NOMO-1 treated with DMSO at 0.1 percent for 48 hours (cell line): ENCODE measurements around the gene NUP160.
A peak's percentile ranks its signal among the peaks of the same experiment; 100 is the strongest.
"Not testable (repeated sequence)": the region's sequence is repeated elsewhere in the genome, so short reads cannot be mapped to it uniquely, and the experiment has no call there.

ENCODE experiments used
- DNase-seq: peaks from one replicate; lab custom pipeline; 2025; ENCODE audit not compliant: unreplicated experiment; lab: John Stamatoyannopoulos, UW

The NUP160 gene

DNA sequence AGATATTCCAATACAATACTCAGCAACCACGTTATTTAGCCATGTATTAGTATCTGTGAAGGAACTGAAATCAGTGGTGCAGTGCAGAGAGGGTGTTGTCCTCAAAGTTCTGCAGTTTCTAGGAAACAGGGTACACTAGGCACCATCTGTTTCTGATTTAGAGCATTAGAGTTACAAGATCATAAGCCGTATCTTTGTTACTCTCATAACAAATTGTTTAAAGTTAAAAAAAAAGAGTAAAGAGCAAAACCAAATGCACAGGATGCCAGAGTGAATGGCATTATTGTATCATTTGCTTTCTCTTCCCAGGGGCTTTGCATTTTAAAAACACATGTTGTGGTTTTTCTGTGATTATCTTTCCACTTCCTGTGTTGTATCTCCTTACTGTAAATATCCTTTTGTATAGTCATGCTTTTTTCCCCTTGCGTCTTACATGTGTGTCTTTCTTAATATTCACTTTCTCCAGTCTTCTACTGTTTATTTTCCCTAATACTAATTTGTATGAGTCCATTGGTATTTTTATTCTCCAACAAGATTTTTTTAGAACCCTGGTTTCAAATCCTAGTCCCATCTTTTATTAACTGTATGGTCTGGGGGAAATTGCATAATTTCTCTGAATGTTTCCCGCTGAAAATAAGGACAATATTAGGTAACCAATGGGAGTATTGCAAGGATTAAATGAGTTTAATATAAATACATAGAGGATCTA is 15.2 kb upstream of the NUP160 start:
- peak; percentile 62 for DNase-seq

DNA sequence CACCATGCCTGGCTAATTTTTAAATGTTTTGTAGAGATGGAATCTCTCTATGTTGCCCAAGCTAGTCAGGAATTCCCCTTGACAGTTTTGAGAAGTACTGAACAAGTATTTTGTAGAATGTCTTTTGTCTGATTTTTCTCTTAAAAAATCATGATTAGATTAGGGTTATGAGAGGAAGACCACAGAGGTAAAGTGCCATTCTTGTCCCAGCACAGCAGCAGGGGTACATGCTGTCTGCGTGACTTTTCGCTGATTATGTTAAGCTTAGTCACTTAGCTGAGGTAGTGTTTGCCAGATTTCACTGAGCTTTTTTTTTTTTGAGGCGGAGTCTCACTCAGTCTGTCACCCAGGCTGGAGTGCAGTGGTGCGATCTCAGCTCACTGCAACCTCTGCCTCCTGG is 13.6 kb upstream of the NUP160 start:
- DNase-seq: no peak

GRCh38 chr11:47860536-47860935 is 12.4 kb upstream of the NUP160 start:
- DNase-seq: no peak

- DNase-seq: peak; percentile 36
These were observed 9.9 kb upstream of the NUP160 start for GRCh38 chr11:47857892-47858543.

GRCh38 chr11:47857485-47857884 is 9.3 kb upstream of the NUP160 start:
- peak; percentile 35 for DNase-seq

DNA sequence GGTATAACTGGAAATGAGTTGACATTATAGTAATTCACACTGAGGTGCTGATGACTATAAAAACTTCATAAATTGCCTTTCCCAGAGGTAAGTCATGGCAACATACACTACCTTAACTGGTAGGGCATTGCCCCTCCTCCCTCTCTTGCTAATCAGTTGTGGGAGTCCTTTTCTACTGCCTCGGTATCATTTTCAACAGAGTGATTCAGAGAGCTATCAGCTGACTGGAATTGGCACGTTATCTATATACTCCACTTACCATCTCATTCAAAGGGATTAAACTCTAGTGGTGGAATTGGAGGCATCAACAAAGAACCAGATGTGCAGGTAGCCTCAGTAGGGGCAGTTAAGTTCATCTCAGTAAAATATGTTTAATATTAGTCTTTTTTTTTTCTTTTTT is 8.0 kb upstream of the NUP160 start:
- DNase-seq: no peak

- DNase-seq: peak; percentile 25
These were observed 6.5 kb upstream of the NUP160 start for GRCh38 chr11:47854667-47855066.

DNA sequence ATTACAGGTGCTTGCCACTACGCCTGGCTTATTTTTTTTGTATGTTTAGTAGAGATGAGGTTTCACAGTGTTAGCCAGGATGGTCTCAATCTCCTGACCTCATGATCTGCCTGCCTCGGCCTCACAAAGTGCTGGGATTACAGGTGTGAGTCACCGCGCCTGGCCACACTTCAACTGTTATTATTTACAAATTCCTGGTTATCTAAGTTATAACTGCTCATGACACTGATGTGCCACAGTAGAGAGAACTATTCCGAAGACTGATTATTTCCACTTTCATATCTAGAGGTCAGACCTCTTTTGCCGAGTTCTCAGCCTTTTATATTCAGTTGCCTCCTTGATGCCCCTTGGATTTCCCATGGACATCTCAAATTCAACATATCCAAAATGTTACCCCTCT is 3.9 kb upstream of the NUP160 start:
- no peak for DNase-seq

- DNase-seq: peak; percentile 22
These were observed 2.2 kb upstream of the NUP160 start for GRCh38 chr11:47850337-47850736.

- DNase-seq: no peak
These were observed 578 bp upstream of the NUP160 start for GRCh38 chr11:47848700-47849155.

- no peak for DNase-seq
These were observed 636 bp downstream of the NUP160 start for GRCh38 chr11:47847537-47847891.

DNA sequence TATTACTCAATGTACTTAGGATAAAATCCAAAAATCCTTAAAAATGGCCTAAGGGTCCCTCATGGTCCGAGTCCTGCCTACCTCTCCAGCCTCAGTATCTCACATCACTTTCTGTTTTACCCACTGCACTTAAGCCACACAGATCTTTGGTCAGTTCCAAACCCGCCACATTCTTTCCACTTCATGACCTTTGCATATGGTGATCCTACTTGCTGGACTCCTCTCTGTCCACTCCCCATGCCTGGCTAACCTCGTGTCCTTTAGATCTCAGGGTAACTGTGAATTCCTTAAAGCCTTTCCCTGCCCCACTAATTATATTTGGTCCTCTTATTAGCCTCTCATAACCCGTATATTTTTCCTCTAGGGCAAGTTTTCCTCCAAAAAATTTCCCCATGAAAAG is 1.2 kb downstream of the NUP160 start:
- no peak for DNase-seq

GRCh38 chr11:47843361-47844055 is 4.6 kb downstream of the NUP160 start:
- peak; percentile 11 for DNase-seq

- no peak for DNase-seq
These were observed 5.4 kb downstream of the NUP160 start for GRCh38 chr11:47842749-47843148.

DNA sequence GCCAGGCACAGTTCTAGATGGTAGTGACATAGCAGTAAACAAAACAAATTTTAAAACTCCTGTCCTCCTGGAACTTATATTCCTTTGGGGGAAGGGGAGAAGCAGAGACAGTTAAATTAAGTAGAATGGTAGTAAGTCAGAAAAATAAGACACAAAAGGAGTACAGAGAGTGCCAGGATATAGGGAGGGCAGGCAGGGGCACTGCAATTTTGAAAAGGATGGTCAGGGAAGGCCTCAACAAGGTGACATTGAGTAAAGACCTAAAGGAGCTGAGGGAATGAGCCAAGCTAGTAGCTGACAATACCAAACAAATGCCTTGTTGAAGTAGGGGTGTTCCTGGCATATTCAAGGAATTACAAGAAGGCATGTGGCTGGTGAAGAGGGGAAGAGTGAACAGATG is 10.2 kb downstream of the NUP160 start:
- no peak for DNase-seq

- DNase-seq: no peak
These were observed 10.9 kb downstream of the NUP160 start for GRCh38 chr11:47837292-47837691.

DNA sequence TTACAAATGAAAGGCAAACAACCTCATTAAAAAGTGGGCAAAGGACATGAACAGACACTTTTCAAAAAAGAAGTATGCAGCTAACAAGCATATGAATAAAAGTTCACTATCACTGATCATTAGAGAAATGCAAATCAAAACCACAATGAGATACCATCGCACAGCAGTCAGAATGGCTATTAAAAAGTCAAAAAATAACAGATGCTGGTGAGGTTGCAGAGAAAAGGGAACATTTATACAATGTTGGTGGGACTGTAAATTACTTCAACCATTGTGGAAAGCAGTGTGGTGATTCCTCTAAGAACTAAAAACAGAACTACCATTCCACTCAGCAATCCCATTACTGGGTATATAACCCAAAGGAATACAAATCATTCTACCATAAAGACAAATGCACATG is 18.1 kb downstream of the NUP160 start:
- DNase-seq: not testable (repeated sequence)

DNA sequence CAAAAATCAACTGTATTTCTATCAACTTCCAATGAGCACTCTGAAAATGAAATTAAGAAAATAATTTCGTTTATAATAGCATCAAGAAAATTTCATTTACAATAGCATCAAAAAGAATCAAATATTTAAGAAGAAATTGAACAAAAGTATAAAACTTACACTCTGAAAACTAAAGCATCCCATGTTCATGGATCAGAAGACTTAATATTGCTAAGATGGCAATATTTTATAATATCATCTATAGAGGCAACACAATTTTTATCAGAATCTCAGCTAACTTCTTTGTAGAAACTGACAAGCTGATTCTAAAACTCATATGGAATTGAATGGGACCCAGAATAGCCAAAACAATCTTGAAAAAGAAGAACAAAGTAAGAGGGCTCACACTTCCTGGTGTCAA is 19.9 kb downstream of the NUP160 start:
- DNase-seq: no peak

GRCh38 chr11:47822664-47823063 is 25.5 kb downstream of the NUP160 start:
- not testable (repeated sequence) for DNase-seq

DNA sequence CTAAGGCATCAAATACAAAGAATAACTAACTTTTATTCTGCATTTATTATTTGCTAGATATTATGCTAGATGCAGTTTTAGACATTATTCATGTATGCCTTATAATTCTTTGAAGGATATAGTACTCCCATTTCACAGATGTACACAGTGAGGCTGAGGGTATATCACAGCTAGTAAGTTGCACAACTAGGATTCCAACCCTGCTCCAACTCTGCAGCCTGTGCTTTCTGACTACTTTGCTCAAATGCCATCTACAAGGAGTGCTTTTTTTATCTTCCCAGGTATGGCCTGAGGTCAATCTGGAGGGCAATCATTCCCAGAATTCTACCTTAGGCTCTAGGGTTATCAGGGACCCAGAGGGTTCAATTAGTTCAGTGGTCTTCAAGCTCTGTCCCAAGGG is 28.4 kb downstream of the NUP160 start:
- no peak for DNase-seq

- no peak for DNase-seq
These were observed 47.4 kb downstream of the NUP160 start for GRCh38 chr11:47800759-47801158.

GRCh38 chr11:47797633-47798032 is 50.5 kb downstream of the NUP160 start:
- peak; percentile 62 for DNase-seq
